ENCODE measurements around the gene LONP2.

The LONP2 gene

GRCh38 chr16:48244080-48244862, at the start of gene LONP2:
TSS of gene LONP2 (plus strand) at chr16:48244300. CDS start at chr16:48244389, 89 bp downstream.
- peak; percentile 86 for DNase-seq (ENCODE audit: low read depth in 2 of 3, low spot score in 2 of 3)

GRCh38 chr16:48194828-48195556, 49.1 kb upstream of the LONP2 start:
- DNase-seq (ENCODE audit: low read depth in 2 of 3, low spot score in 2 of 3) = no peak

- no peak for DNase-seq (ENCODE audit: low read depth in 2 of 3, low spot score in 2 of 3)
Measured at GRCh38 chr16:48197294-48197693, 46.8 kb upstream of the LONP2 start.

- DNase-seq (ENCODE audit: low read depth in 2 of 3, low spot score in 2 of 3) = no peak
Measured at GRCh38 chr16:48201515-48202201, 42.4 kb upstream of the LONP2 start.

GRCh38 chr16:48203974-48204824, 39.9 kb upstream of the LONP2 start:
- DNase-seq (ENCODE audit: low read depth in 2 of 3, low spot score in 2 of 3) = no peak

GRCh38 chr16:48204825-48205151, 39.3 kb upstream of the LONP2 start:
- DNase-seq (ENCODE audit: low read depth in 2 of 3, low spot score in 2 of 3) = no peak

- DNase-seq (ENCODE audit: low read depth in 2 of 3, low spot score in 2 of 3) = no peak
Measured at GRCh38 chr16:48206594-48207242, 37.4 kb upstream of the LONP2 start.

GRCh38 chr16:48210747-48211146, 33.4 kb upstream of the LONP2 start:
- no peak for DNase-seq (ENCODE audit: low read depth in 2 of 3, low spot score in 2 of 3)

GRCh38 chr16:48212033-48212432, 32.1 kb upstream of the LONP2 start:
- no peak for DNase-seq (ENCODE audit: low read depth in 2 of 3, low spot score in 2 of 3)

- DNase-seq (ENCODE audit: low read depth in 2 of 3, low spot score in 2 of 3) = no peak
Measured at GRCh38 chr16:48215738-48216137, 28.4 kb upstream of the LONP2 start.

- DNase-seq (ENCODE audit: low read depth in 2 of 3, low spot score in 2 of 3) = no peak
Measured at GRCh38 chr16:48217708-48218107, 26.4 kb upstream of the LONP2 start.

GRCh38 chr16:48218473-48218872, 25.6 kb upstream of the LONP2 start:
- DNase-seq (ENCODE audit: low read depth in 2 of 3, low spot score in 2 of 3) = no peak

- no peak for DNase-seq (ENCODE audit: low read depth in 2 of 3, low spot score in 2 of 3)
Measured at GRCh38 chr16:48220891-48221290, 23.2 kb upstream of the LONP2 start.

- no peak for DNase-seq (ENCODE audit: low read depth in 2 of 3, low spot score in 2 of 3)
Measured at GRCh38 chr16:48223490-48223889, 20.6 kb upstream of the LONP2 start.

- DNase-seq (ENCODE audit: low read depth in 2 of 3, low spot score in 2 of 3) = no peak
Measured at GRCh38 chr16:48225456-48225855, 18.6 kb upstream of the LONP2 start.

GRCh38 chr16:48231727-48232492, 12.2 kb upstream of the LONP2 start:
- DNase-seq (ENCODE audit: low read depth in 2 of 3, low spot score in 2 of 3) = no peak

- DNase-seq (ENCODE audit: low read depth in 2 of 3, low spot score in 2 of 3) = no peak
Measured at GRCh38 chr16:48232493-48233040, 11.5 kb upstream of the LONP2 start.

GRCh38 chr16:48234630-48235029, 9.5 kb upstream of the LONP2 start:
- no peak for DNase-seq (ENCODE audit: low read depth in 2 of 3, low spot score in 2 of 3)

GRCh38 chr16:48235058-48235555, 9.0 kb upstream of the LONP2 start:
- DNase-seq (ENCODE audit: low read depth in 2 of 3, low spot score in 2 of 3) = no peak

All from activated CD8-positive, alpha-beta memory T cell treated with anti-CD3 and anti-CD28 coated beads for 48 hours (primary cell).